ENCODE data around the gene TYSND1. TPM values are rescaled to one million over a fixed set of nuclear protein-coding genes. Genes with fewer than 3 reads are reported as not detected.
A peak's percentile ranks its signal among the peaks of the same experiment; 100 is the strongest.
"Not testable (repeated sequence)": the region's sequence is repeated elsewhere in the genome, so short reads cannot be mapped to it uniquely, and the experiment has no call there.

The TYSND1 gene
- total and polyA plus RNA-seq, 3 experiments from 2014 or later: 14.7 to 21.1 (median 16.3) TPM

- H3K9me3 Mint-ChIP-seq; H3K36me3 ChIP-seq (ENCODE audit: insufficient read depth, low read length); H3K27me3 ChIP-seq (ENCODE audit: insufficient read depth, low read length, poor library complexity, severe bottlenecking); H3K9me3 ChIP-seq (ENCODE audit: low read length); POLR2A ChIA-PET; H3K27ac ChIP-seq (ENCODE audit: low read depth, low read length); DNase-seq; CTCF ChIA-PET; H3K4me3 Mint-ChIP-seq; H3K27me3 Mint-ChIP-seq; H3K4me1 ChIP-seq (ENCODE audit: insufficient read depth, low read length); H3K4me3 ChIP-seq (ENCODE audit: low read length): not testable (repeated sequence)
- Mint-ChIP-seq H3K4me1 (peaks cover 4 to 29% (median 9%) of the 10 kb centered on the region in 3 donors), H3K36me3 (peaks cover 18 to 90% (median 37%) of the 10 kb centered on the region in 3 donors), H3K27ac (peak overlapping the region in 2 of 8 donors; percentile 22 to 76)
Observed at GRCh38 chr10:70101068-70101562, 45.4 kb downstream of the TYSND1 start.

- Mint-ChIP-seq H3K36me3 (peaks cover 25 to 83% (median 36%) of the 10 kb centered on the region in 3 donors), H3K9me3 (no peaks in the 10 kb centered on the region), H3K27ac (peak overlapping the region in 2 of 8 donors; percentile 9 to 47), H3K4me3 (no peak overlapping the region), H3K4me1 (peaks cover 24 to 43% (median 33%) of the 10 kb centered on the region in 3 donors), H3K27me3 (peaks cover 0 to 3% of the 10 kb centered on the region in 2 donors)
- no peak for DNase-seq
- H3K4me1 ChIP-seq (ENCODE audit: insufficient read depth, low read length): peaks cover 14% of the 10 kb centered on the region
- ChIA-PET POLR2A (no interaction called here), CTCF (interaction anchor here (1.9 to 6.0 kb wide), 3 partner anchors 19 to 140 kb away, joined by 4 to 33 read pairs (median 8); partner anchors contain the start of gene TYSND1)
- H3K36me3 ChIP-seq (ENCODE audit: insufficient read depth, low read length): no peaks in the 10 kb centered on the region
- no peak overlapping the region for H3K27ac ChIP-seq (ENCODE audit: low read depth, low read length)
- H3K27me3 ChIP-seq (ENCODE audit: insufficient read depth, low read length, poor library complexity, severe bottlenecking): no peaks in the 10 kb centered on the region
- no peak overlapping the region for H3K4me3 ChIP-seq (ENCODE audit: low read length)
- no peaks in the 10 kb centered on the region for H3K9me3 ChIP-seq (ENCODE audit: low read length)
Observed at GRCh38 chr10:70098271-70098670, 48.2 kb downstream of the TYSND1 start.

- Mint-ChIP-seq H3K4me3 (no peak overlapping the region), H3K36me3 (peaks cover 25 to 77% (median 35%) of the 10 kb centered on the region in 3 donors), H3K27me3 (peaks cover 0 to 3% of the 10 kb centered on the region in 2 donors), H3K9me3 (no peaks in the 10 kb centered on the region), H3K4me1 (peaks cover 31 to 51% (median 41%) of the 10 kb centered on the region in 3 donors), H3K27ac (peak overlapping the region in 2 of 8 donors; percentile 57 to 68)
- CTCF ChIA-PET: interaction anchor here (1.9 to 6.0 kb wide), 2 partner anchors 20 to 139 kb away, joined by 4 to 33 read pairs; no protein-coding TSS in a partner anchor
- DNase-seq: no peak
- POLR2A ChIA-PET: no interaction called here
- peaks cover 22% of the 10 kb centered on the region for H3K4me1 ChIP-seq (ENCODE audit: insufficient read depth, low read length)
- H3K27ac ChIP-seq (ENCODE audit: low read depth, low read length): no peak overlapping the region
- H3K27me3 ChIP-seq (ENCODE audit: insufficient read depth, low read length, poor library complexity, severe bottlenecking): no peaks in the 10 kb centered on the region
- H3K36me3 ChIP-seq (ENCODE audit: insufficient read depth, low read length): no peaks in the 10 kb centered on the region
- H3K4me3 ChIP-seq (ENCODE audit: low read length): no peak overlapping the region
- no peaks in the 10 kb centered on the region for H3K9me3 ChIP-seq (ENCODE audit: low read length)
Observed at GRCh38 chr10:70097459-70097858, 49.0 kb downstream of the TYSND1 start.

DNA sequence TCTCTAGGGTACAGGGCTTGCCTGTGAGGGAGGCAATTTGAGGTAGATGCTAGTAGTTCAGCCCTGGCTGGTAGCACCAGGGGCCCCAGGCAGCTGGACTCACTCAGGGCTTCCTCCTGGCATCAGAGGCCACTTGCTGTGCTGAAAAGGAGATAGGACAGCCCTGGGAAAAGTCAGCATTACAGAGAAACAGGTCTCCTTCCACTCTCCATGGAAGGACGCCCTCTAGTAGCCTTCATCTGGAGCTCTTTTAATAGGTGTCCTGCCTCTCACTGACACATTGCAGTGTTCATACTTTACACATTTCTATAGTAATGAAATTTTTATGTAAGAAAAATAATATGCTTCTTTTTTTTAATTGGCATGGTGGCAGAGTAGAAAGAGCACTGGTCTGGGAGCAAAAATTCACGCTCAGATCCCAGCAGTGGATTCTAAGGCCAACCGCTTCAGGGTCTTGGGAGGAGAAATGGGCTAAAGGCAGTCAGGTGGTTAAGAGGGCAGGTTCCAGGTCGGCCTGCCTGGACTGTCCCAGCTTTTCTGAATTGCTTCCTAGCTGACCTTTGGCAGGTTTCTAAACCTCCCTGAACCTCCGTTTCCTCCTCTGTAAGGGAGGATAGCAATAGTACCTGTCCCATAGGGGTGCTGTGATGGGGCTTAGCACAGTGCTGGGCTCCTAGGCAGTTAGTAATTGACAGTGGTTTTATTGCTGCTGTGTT lies 49.6 kb downstream of the TYSND1 start:
- ChIA-PET POLR2A (no interaction called here), CTCF (interaction anchor here (1.0 to 6.0 kb wide), 5 partner anchors 10 to 139 kb away, joined by 3 to 33 read pairs (median 4); partner anchors contain the start of gene TYSND1)
- no peaks in the 10 kb centered on the region for H3K9me3 ChIP-seq (ENCODE audit: low read length)
- H3K36me3 Mint-ChIP-seq: peaks cover 25 to 73% (median 32%) of the 10 kb centered on the region in 3 donors
- peaks cover 0 to 3% of the 10 kb centered on the region in 2 donors for H3K27me3 Mint-ChIP-seq
- DNase-seq: no peak
- peaks cover 37 to 57% (median 47%) of the 10 kb centered on the region in 3 donors for H3K4me1 Mint-ChIP-seq
- no peaks in the 10 kb centered on the region for H3K27me3 ChIP-seq (ENCODE audit: insufficient read depth, low read length, poor library complexity, severe bottlenecking)
- no peak overlapping the region for H3K27ac ChIP-seq (ENCODE audit: low read depth, low read length)
- peak overlapping the region in 2 of 8 donors; percentile 57 to 91 for H3K27ac Mint-ChIP-seq
- no peaks in the 10 kb centered on the region for H3K36me3 ChIP-seq (ENCODE audit: insufficient read depth, low read length)
- H3K9me3 Mint-ChIP-seq: no peaks in the 10 kb centered on the region
- H3K4me3 ChIP-seq (ENCODE audit: low read length): no peak overlapping the region
- no peak overlapping the region for H3K4me3 Mint-ChIP-seq
- peaks cover 28% of the 10 kb centered on the region for H3K4me1 ChIP-seq (ENCODE audit: insufficient read depth, low read length)

DNA sequence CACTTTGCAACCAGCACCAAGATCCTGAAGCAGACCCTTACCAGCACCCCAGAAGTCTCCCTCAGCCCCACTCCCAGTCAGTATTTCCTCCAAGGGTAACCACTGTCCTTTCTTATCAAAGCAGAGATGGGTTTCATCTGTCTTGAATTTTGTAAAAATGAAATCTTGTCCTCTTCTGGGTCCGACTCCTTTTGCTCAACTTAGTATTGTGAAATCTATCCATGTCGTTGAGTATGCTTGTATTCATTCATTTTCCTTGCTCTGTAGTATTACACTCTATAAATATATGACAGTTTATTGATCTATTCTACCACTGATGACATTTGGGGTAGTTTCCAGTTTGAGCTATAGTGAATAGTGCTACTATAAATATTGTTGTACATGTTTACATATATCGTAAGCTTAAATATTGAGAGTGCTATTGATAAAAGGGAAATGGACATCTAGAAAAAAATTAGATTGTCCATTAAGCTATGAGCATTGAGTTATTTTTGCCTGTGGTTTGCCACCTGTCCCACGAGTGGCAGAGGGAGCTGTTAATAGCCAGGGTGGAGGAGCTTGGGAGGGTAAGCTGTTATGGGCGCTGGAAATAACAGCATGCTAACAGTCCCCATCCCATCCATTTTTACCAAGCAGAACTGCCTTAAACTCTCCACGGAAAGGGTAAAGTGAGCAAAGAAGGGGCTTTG lies 50.3 kb downstream of the TYSND1 start:
- CTCF ChIA-PET: interaction anchor here (1.0 to 6.0 kb wide), 5 partner anchors 11 to 138 kb away, joined by 3 to 33 read pairs (median 4); partner anchors contain the start of gene TYSND1
- DNase-seq: no peak
- H3K36me3 ChIP-seq (ENCODE audit: insufficient read depth, low read length): no peaks in the 10 kb centered on the region
- Mint-ChIP-seq H3K9me3 (no peaks in the 10 kb centered on the region), H3K4me3 (peak overlapping the region in 3 of 7 donors; percentile 1 to 33 (median 27)), H3K4me1 (peaks cover 41 to 61% (median 52%) of the 10 kb centered on the region in 3 donors), H3K36me3 (peaks cover 19 to 66% (median 25%) of the 10 kb centered on the region in 3 donors), H3K27me3 (peaks cover 0 to 1% of the 10 kb centered on the region in 2 donors), H3K27ac (peak overlapping the region in 4 of 8 donors; percentile 13 to 91 (median 56))
- no peak overlapping the region for H3K4me3 ChIP-seq (ENCODE audit: low read length)
- POLR2A ChIA-PET: no interaction called here
- H3K9me3 ChIP-seq (ENCODE audit: low read length): no peaks in the 10 kb centered on the region
- no peaks in the 10 kb centered on the region for H3K27me3 ChIP-seq (ENCODE audit: insufficient read depth, low read length, poor library complexity, severe bottlenecking)
- H3K27ac ChIP-seq (ENCODE audit: low read depth, low read length): no peak overlapping the region
- peaks cover 32% of the 10 kb centered on the region for H3K4me1 ChIP-seq (ENCODE audit: insufficient read depth, low read length)

GRCh38 chr10:70094250-70094649 lies 52.2 kb downstream of the TYSND1 start:
- H3K27me3 ChIP-seq (ENCODE audit: insufficient read depth, low read length, poor library complexity, severe bottlenecking): no peaks in the 10 kb centered on the region
- peaks cover 32% of the 10 kb centered on the region for H3K4me1 ChIP-seq (ENCODE audit: insufficient read depth, low read length)
- Mint-ChIP-seq H3K9me3 (no peaks in the 10 kb centered on the region), H3K4me3 (peak overlapping the region; percentile 23 to 90 (median 75)), H3K27ac (peak overlapping the region in 7 of 8 donors; percentile 26 to 98 (median 91)), H3K4me1 (peaks cover 42 to 66% (median 52%) of the 10 kb centered on the region in 3 donors), H3K36me3 (peaks cover 13 to 47% (median 14%) of the 10 kb centered on the region in 3 donors), H3K27me3 (no peaks in the 10 kb centered on the region)
- H3K36me3 ChIP-seq (ENCODE audit: insufficient read depth, low read length): no peaks in the 10 kb centered on the region
- ChIA-PET CTCF (interaction anchor here (1.9 to 6.5 kb wide), 4 partner anchors 14 to 270 kb away, joined by 4 to 51 read pairs (median 23); partner anchors contain the start of gene TYSND1), POLR2A (interaction anchor here (2.1 kb wide), 1 partner anchor 75 kb away, joined by 10 read pairs; the partner anchor contains the start of gene SAR1A)
- H3K9me3 ChIP-seq (ENCODE audit: low read length): no peaks in the 10 kb centered on the region
- no peak overlapping the region for H3K27ac ChIP-seq (ENCODE audit: low read depth, low read length)
- H3K4me3 ChIP-seq (ENCODE audit: low read length): peak overlapping the region; percentile 53
- DNase-seq: no peak

GRCh38 chr10:70093335-70093944 lies 53.1 kb downstream of the TYSND1 start:
- Histone ChIP-seq H3K36me3 (ENCODE audit: insufficient read depth, low read length) (no peaks in the 10 kb centered on the region), H3K9me3 (ENCODE audit: low read length) (no peaks in the 10 kb centered on the region), H3K27me3 (ENCODE audit: insufficient read depth, low read length, poor library complexity, severe bottlenecking) (no peaks in the 10 kb centered on the region), H3K4me1 (ENCODE audit: insufficient read depth, low read length) (peaks cover 32% of the 10 kb centered on the region), H3K4me3 (ENCODE audit: low read length) (peak overlapping the region; percentile 53), H3K27ac (ENCODE audit: low read depth, low read length) (no peak overlapping the region)
- ChIA-PET POLR2A (interaction anchor here (2.1 kb wide), 2 partner anchors 53 to 76 kb away, joined by 10 to 11 read pairs; partner anchors contain the start of genes SAR1A and TYSND1), CTCF (interaction anchor here (0.7 to 6.5 kb wide), 7 partner anchors 9 to 271 kb away, joined by 3 to 51 read pairs (median 7); partner anchors contain the start of gene TYSND1)
- peak overlapping the region; percentile 74 to 97 (median 84) for H3K4me3 Mint-ChIP-seq
- H3K36me3 Mint-ChIP-seq: peaks cover 13 to 38% (median 14%) of the 10 kb centered on the region in 3 donors
- DNase-seq: peak in 2 of 5 donors; percentile 47 to 52
- peak overlapping the region; percentile 90 to 100 (median 96) for H3K27ac Mint-ChIP-seq
- H3K27me3 Mint-ChIP-seq: no peaks in the 10 kb centered on the region
- H3K4me1 Mint-ChIP-seq: peaks cover 42 to 63% (median 52%) of the 10 kb centered on the region in 3 donors
- no peaks in the 10 kb centered on the region for H3K9me3 Mint-ChIP-seq
